Neural progenitor cell (in vitro differentiated cells): ENCODE results near the gene CTSE. TPM values are rescaled to one million over a fixed set of nuclear protein-coding genes. Genes with fewer than 3 reads are reported as not detected.

Experiments
- DNase-seq: peaks from one replicate; pipeline ENCODE4 v3.0.0-alpha.2; 2016; ENCODE audit warnings: low spot score
- H2AFZ ChIP-seq: fragments of 200-600 bp; sonication (generic); replicated peaks from 2 replicates; pipeline ENCODE4 v1.6.1; 2016; ENCODE audit warnings: antibody characterized with exemption
- H3F3A ChIP-seq: fragments of 200-600 bp; sonication (generic); 2 replicates; pipeline ENCODE4 v1.6.1; 2016; ENCODE audit warnings: antibody characterized with exemption, low read depth
- H3K27ac ChIP-seq: fragments of 200-600 bp; sonication (generic); 2 replicates; pipeline ENCODE4 v1.5.1; 2016; ENCODE audit warnings: mild to moderate bottlenecking
- H3K27me3 ChIP-seq: fragments of 200-600 bp; sonication (generic); 2 replicates; pipeline ENCODE4 v1.6.1; 2016; ENCODE audit warnings: mild to moderate bottlenecking, moderate library complexity
- H3K36me3 ChIP-seq: fragments of 200-600 bp; sonication (generic); 2 replicates; pipeline ENCODE4 v1.5.1; 2016
- H3K4me1 ChIP-seq: fragments of 200-600 bp; sonication (generic); 2 replicates; pipeline ENCODE4 v1.6.1; 2016; ENCODE audit warnings: mixed run types
- H3K4me2 ChIP-seq: fragments of 200-600 bp; sonication (generic); 2 replicates; pipeline ENCODE4 v1.6.1; 2016
- H3K4me3 ChIP-seq: fragments of 200-600 bp; sonication (generic); 2 replicates; pipeline ENCODE4 v1.5.1; 2016
- H3K79me2 ChIP-seq: fragments of 200-600 bp; sonication (generic); 2 replicates; pipeline ENCODE4 v1.6.1; 2016; ENCODE audit warnings: low read depth
- H3K9ac ChIP-seq: fragments of 200-600 bp; sonication (generic); 2 replicates; pipeline ENCODE4 v1.6.1; 2016
- H3K9me3 ChIP-seq: fragments of 200-600 bp; sonication (generic); 2 replicates; pipeline ENCODE4 v1.5.1; 2016; ENCODE audit warnings: low read depth
- H4K20me1 ChIP-seq: fragments of 200-600 bp; sonication (generic); 2 replicates; pipeline ENCODE4 v1.6.1; 2016; ENCODE audit warnings: low read depth
- H3K27ac Mint-ChIP-seq: 3 replicates; pipeline ENCODE4 v1.8.0; 2021; ENCODE audit warnings: mixed read lengths
- H3K27me3 Mint-ChIP-seq: 2 replicates; pipeline ENCODE4 v1.8.0; 2022; ENCODE audit warnings: low read depth, mild to moderate bottlenecking, inconsistent platforms, moderate library complexity, mixed read lengths; ENCODE audit not compliant: insufficient read depth
- H3K36me3 Mint-ChIP-seq: 3 replicates; pipeline ENCODE4 v1.8.0; 2021; ENCODE audit warnings: mixed read lengths
- H3K4me1 Mint-ChIP-seq: 3 replicates; pipeline ENCODE4 v1.8.0; 2021; ENCODE audit warnings: mixed read lengths
- H3K4me3 Mint-ChIP-seq: 3 replicates; pipeline ENCODE4 v1.8.0; 2021; ENCODE audit warnings: mild to moderate bottlenecking, moderate library complexity, mixed read lengths
- H3K9me3 Mint-ChIP-seq: 3 replicates; pipeline ENCODE4 v1.8.0; 2020; ENCODE audit warnings: mixed read lengths
- EZH2 ChIP-seq: fragments of 200-600 bp; sonication (generic); IDR thresholded peaks from 2 replicates; pipeline ENCODE4 v1.6.1; 2017; ENCODE audit warnings: antibody characterized with exemption, mild to moderate bottlenecking, moderate library complexity
- EZH2phosphoT487 ChIP-seq: fragments of 200-600 bp; sonication (generic); IDR thresholded peaks from 2 replicates; pipeline ENCODE4 v1.6.1; 2017; ENCODE audit warnings: antibody characterized with exemption
- total RNA-seq: library from RNA; depleted of rRNA; stranded (reverse); fragments of >200 nt; gene quantifications from 2 replicates; pipeline ENCODE4 v1.2.3, GENCODE V29; 2015; ENCODE audit warnings: low replicate concordance
- TF ChIP-seq, protein P1 (sequence below): fragments of 200-600 bp; sonication (generic); IDR thresholded peaks from 2 replicates; pipeline ENCODE4 v1.5.1; 2017; ENCODE audit warnings: antibody characterized with exemption, mild to moderate bottlenecking

CTSE gene
- total RNA-seq, 1 donor from 2014 or later = not detected

- Histone ChIP-seq H3K79me2 (no peaks in the 10 kb centered on the region), H3F3A (no peaks in the 10 kb centered on the region), H3K4me3 (no peak overlapping the region), H3K36me3 (no peaks in the 10 kb centered on the region), H3K9me3 (no peaks in the 10 kb centered on the region), H4K20me1 (no peaks in the 10 kb centered on the region), H3K4me2 (no peak overlapping the region), H3K9ac (no peak overlapping the region), H3K27me3 (no peaks in the 10 kb centered on the region), H2AFZ (no peak overlapping the region), H3K4me1 (peaks cover 7% of the 10 kb centered on the region), H3K27ac (no peak overlapping the region)
- no peak overlapping the region for H3K27ac Mint-ChIP-seq
- H3K4me1 Mint-ChIP-seq = peaks cover 26% of the 10 kb centered on the region
- peaks cover 3% of the 10 kb centered on the region for H3K36me3 Mint-ChIP-seq
- peaks cover 10% of the 10 kb centered on the region for H3K27me3 Mint-ChIP-seq
- H3K9me3 Mint-ChIP-seq = peaks cover 9% of the 10 kb centered on the region
- H3K4me3 Mint-ChIP-seq = no peak overlapping the region
- TF ChIP-seq EZH2phosphoT487 (no peak), EZH2 (no peak)
- TF ChIP-seq, protein P1, sequence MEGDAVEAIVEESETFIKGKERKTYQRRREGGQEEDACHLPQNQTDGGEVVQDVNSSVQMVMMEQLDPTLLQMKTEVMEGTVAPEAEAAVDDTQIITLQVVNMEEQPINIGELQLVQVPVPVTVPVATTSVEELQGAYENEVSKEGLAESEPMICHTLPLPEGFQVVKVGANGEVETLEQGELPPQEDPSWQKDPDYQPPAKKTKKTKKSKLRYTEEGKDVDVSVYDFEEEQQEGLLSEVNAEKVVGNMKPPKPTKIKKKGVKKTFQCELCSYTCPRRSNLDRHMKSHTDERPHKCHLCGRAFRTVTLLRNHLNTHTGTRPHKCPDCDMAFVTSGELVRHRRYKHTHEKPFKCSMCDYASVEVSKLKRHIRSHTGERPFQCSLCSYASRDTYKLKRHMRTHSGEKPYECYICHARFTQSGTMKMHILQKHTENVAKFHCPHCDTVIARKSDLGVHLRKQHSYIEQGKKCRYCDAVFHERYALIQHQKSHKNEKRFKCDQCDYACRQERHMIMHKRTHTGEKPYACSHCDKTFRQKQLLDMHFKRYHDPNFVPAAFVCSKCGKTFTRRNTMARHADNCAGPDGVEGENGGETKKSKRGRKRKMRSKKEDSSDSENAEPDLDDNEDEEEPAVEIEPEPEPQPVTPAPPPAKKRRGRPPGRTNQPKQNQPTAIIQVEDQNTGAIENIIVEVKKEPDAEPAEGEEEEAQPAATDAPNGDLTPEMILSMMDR = no peak
- no peak for DNase-seq
Measured at GRCh38 chr1:205989786-205990185, 33.9 kb downstream of the CTSE start.

DNA sequence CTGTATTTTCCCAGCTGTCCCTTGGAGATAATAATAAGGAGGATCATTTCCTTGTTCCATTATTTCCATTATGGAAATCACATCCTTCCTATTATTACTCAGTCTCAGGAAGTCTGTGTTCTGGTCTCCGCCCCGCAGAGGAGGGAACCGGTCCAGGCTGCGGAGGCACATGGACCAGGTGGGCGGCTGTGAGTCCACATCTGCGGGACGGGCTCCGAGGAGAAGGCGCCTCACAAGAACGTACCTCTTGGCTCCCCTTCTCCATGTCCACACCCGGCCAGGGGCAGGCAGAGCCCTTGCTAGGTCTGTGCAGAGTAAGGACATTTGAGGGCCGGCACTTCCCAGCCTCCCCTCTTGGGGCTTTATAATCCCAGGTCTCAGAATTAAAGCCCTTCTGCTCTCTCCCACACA, 35.1 kb downstream of the CTSE start:
- Histone ChIP-seq H3F3A (no peaks in the 10 kb centered on the region), H3K4me3 (no peak overlapping the region), H3K27ac (no peak overlapping the region), H3K79me2 (no peaks in the 10 kb centered on the region), H3K9me3 (no peaks in the 10 kb centered on the region), H3K27me3 (no peaks in the 10 kb centered on the region), H4K20me1 (no peaks in the 10 kb centered on the region), H3K4me1 (no peaks in the 10 kb centered on the region), H2AFZ (no peak overlapping the region), H3K9ac (no peak overlapping the region), H3K36me3 (no peaks in the 10 kb centered on the region), H3K4me2 (no peak overlapping the region)
- Mint-ChIP-seq H3K36me3 (peaks cover 3% of the 10 kb centered on the region), H3K4me3 (no peak overlapping the region), H3K9me3 (peaks cover 9% of the 10 kb centered on the region), H3K4me1 (peaks cover 23% of the 10 kb centered on the region), H3K27me3 (peaks cover 12% of the 10 kb centered on the region), H3K27ac (no peak overlapping the region)
- DNase-seq = no peak
- TF ChIP-seq EZH2phosphoT487 = no peak
- TF ChIP-seq EZH2 = no peak
- TF ChIP-seq, protein P1 = peak; percentile 6

DNA sequence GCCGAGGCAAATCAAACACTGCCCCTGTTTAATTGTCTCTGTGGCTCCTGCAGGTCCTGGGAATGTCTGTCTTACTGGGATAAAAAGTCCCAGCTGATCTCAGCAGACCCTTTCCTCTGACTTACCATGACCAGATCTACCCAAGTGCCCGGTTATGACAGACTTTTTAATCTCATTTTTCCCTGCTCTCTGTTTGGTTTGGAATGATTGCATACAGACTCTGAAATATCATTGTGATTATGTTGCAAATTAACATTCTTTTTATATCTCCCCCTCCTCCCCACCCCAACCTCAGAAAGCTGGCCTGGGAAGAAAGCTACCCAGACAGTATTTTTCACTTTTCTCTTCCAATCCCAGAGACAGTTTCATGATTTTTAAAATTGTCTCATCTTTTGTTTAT, 36.8 kb downstream of the CTSE start:
- Histone ChIP-seq H3K79me2 (no peaks in the 10 kb centered on the region), H3K27me3 (no peaks in the 10 kb centered on the region), H3K36me3 (no peaks in the 10 kb centered on the region), H3K4me3 (no peak overlapping the region), H3K9ac (no peak overlapping the region), H3K4me2 (no peak overlapping the region), H3K4me1 (peaks cover 4% of the 10 kb centered on the region), H3F3A (no peaks in the 10 kb centered on the region), H2AFZ (no peak overlapping the region), H3K9me3 (no peaks in the 10 kb centered on the region), H4K20me1 (no peaks in the 10 kb centered on the region), H3K27ac (no peak overlapping the region)
- H3K27me3 Mint-ChIP-seq = peaks cover 11% of the 10 kb centered on the region
- H3K27ac Mint-ChIP-seq = no peak overlapping the region
- no peak for DNase-seq
- TF ChIP-seq EZH2phosphoT487 (no peak), EZH2 (no peak)
- TF ChIP-seq, protein P1 = no peak
- no peaks in the 10 kb centered on the region for H3K36me3 Mint-ChIP-seq
- H3K9me3 Mint-ChIP-seq = peaks cover 6% of the 10 kb centered on the region
- no peak overlapping the region for H3K4me3 Mint-ChIP-seq
- H3K4me1 Mint-ChIP-seq = peaks cover 20% of the 10 kb centered on the region

GRCh38 chr1:205986292-205986691, 37.4 kb downstream of the CTSE start:
- Mint-ChIP-seq H3K27me3 (peaks cover 11% of the 10 kb centered on the region), H3K4me1 (peaks cover 18% of the 10 kb centered on the region), H3K4me3 (no peak overlapping the region), H3K36me3 (no peaks in the 10 kb centered on the region), H3K27ac (no peak overlapping the region), H3K9me3 (peaks cover 4% of the 10 kb centered on the region)
- no peaks in the 10 kb centered on the region for H3F3A ChIP-seq
- H3K4me3 ChIP-seq = no peak overlapping the region
- H2AFZ ChIP-seq = no peak overlapping the region
- no peaks in the 10 kb centered on the region for H4K20me1 ChIP-seq
- H3K9ac ChIP-seq = no peak overlapping the region
- H3K27ac ChIP-seq = no peak overlapping the region
- H3K27me3 ChIP-seq = no peaks in the 10 kb centered on the region
- peaks cover 4% of the 10 kb centered on the region for H3K4me1 ChIP-seq
- H3K4me2 ChIP-seq = no peak overlapping the region
- no peaks in the 10 kb centered on the region for H3K36me3 ChIP-seq
- no peak for DNase-seq
- no peaks in the 10 kb centered on the region for H3K9me3 ChIP-seq
- no peak for TF ChIP-seq EZH2
- TF ChIP-seq EZH2phosphoT487 = no peak
- TF ChIP-seq, protein P1 = no peak
- no peaks in the 10 kb centered on the region for H3K79me2 ChIP-seq
